HepG2 (cell line): Measurements from ENCODE around the gene NUP93. TPM values are rescaled to one million over a fixed set of nuclear protein-coding genes. Genes with fewer than 3 reads are reported as not detected.

Experiments
- BCL6 ChIP-seq: IDR thresholded peaks from 2 replicates; pipeline ENCODE4 v1.6.1; 2016; ENCODE audit warnings: missing genetic modification reagents, missing compliant biosample characterization
- DPF2 ChIP-seq: sonication (generic); formaldehyde crosslinking; IDR thresholded peaks from 2 replicates; pipeline ENCODE4 v1.4.0; 2020; ENCODE audit warnings: mild to moderate bottlenecking, low read depth, missing genetic modification reagents, borderline replicate concordance
- FOSL1 ChIP-seq: sonication (generic); formaldehyde crosslinking; IDR thresholded peaks from 2 replicates; pipeline ENCODE4 v1.9.0; 2021; ENCODE audit warnings: missing genetic modification reagents, borderline replicate concordance
- FOXM1 ChIP-seq: sonication (generic); formaldehyde crosslinking; IDR thresholded peaks from 2 replicates; pipeline ENCODE4 v1.5.0; 2020; ENCODE audit warnings: missing genetic modification reagents
- GFI1 ChIP-seq: sonication (generic); formaldehyde crosslinking; IDR thresholded peaks from 2 replicates; pipeline ENCODE4 v1.5.0; 2020; ENCODE audit warnings: missing genetic modification reagents, mild to moderate bottlenecking, borderline replicate concordance
- HOXA9 ChIP-seq: sonication (generic); formaldehyde crosslinking; IDR thresholded peaks from 2 replicates; pipeline ENCODE4 v1.8.1; 2022; ENCODE audit warnings: missing genetic modification reagents, mild to moderate bottlenecking, moderate library complexity, borderline replicate concordance
- MTF2 ChIP-seq: sonication (generic); formaldehyde crosslinking; IDR thresholded peaks from 2 replicates; pipeline ENCODE4 v1.5.0; 2020; ENCODE audit warnings: missing genetic modification reagents, borderline replicate concordance
- NAIF1 ChIP-seq: sonication (generic); formaldehyde crosslinking; IDR thresholded peaks from 2 replicates; pipeline ENCODE4 v1.5.0; 2020; ENCODE audit warnings: mild to moderate bottlenecking, missing genetic modification reagents, borderline replicate concordance
- RBM22 ChIP-seq: fragments of 200-400 bp; formaldehyde crosslinking; optimal IDR thresholded peaks from 2 replicates; pipeline ENCODE3; 2017; ENCODE audit warnings: mild to moderate bottlenecking, low read length, moderate library complexity
- RXRB ChIP-seq: IDR thresholded peaks from 2 replicates; pipeline ENCODE4 v1.6.1; 2016; ENCODE audit warnings: borderline replicate concordance, missing genetic modification reagents, missing compliant biosample characterization
- SAP130 ChIP-seq: IDR thresholded peaks from 2 replicates; pipeline ENCODE4 v1.6.1; 2016; ENCODE audit warnings: low read depth
- SUZ12 ChIP-seq: fragments of 150-350 bp; IDR thresholded peaks from 2 replicates; pipeline ENCODE4 v1.6.1; 2014; ENCODE audit warnings: low read depth, low read length
- TCF12 ChIP-seq, 2 experiments: fragments of 450-650 bp in 1 of 2; sonication (generic) in 1 of 2; formaldehyde crosslinking in 1 of 2; IDR thresholded peaks; 2 replicates each; pipeline versions ENCODE4 v1.6.1 to v1.8.0; 2017 to 2022; ENCODE audit warnings: antibody characterized with exemption in 1 of 2, mild to moderate bottlenecking in 1 of 2, missing genetic modification reagents in 1 of 2, moderate library complexity in 1 of 2
- TGIF2 ChIP-seq: IDR thresholded peaks from 2 replicates; pipeline ENCODE4 v1.6.1; 2016; ENCODE audit warnings: control low read depth, missing compliant biosample characterization
- TOPORS ChIP-seq: sonication (generic); formaldehyde crosslinking; IDR thresholded peaks from 2 replicates; pipeline ENCODE4 v1.8.0; 2023; ENCODE audit warnings: mild to moderate bottlenecking, missing genetic modification reagents
- ZBTB20 ChIP-seq: sonication (generic); formaldehyde crosslinking; IDR thresholded peaks from 2 replicates; pipeline ENCODE4 v1.8.1; 2023; ENCODE audit warnings: missing genetic modification reagents, low read depth, mild to moderate bottlenecking, borderline replicate concordance
- ZNF510 ChIP-seq: sonication (generic); formaldehyde crosslinking; IDR thresholded peaks from 2 replicates; pipeline ENCODE4 v1.4.0; 2020; ENCODE audit warnings: low read depth, mild to moderate bottlenecking, missing genetic modification reagents
- ZNF543 ChIP-seq: sonication (generic); formaldehyde crosslinking; IDR thresholded peaks from 2 replicates; pipeline ENCODE4 v1.4.0; 2020; ENCODE audit warnings: mild to moderate bottlenecking, missing genetic modification reagents
- ZNF703 ChIP-seq: sonication (generic); formaldehyde crosslinking; IDR thresholded peaks from 2 replicates; pipeline ENCODE4 v1.5.1; 2020; ENCODE audit warnings: missing genetic modification reagents, mild to moderate bottlenecking, moderate library complexity, borderline replicate concordance
- ZNF841 ChIP-seq: sonication (generic); formaldehyde crosslinking; IDR thresholded peaks from 2 replicates; pipeline ENCODE4 v1.8.1; 2023; ENCODE audit warnings: missing genetic modification reagents, borderline replicate concordance
- polyA plus RNA-seq, 8 experiments: library from polyadenylated mRNA; depleted of rRNA in 3 of 8; stranded (reverse) in 7 of 8; unstranded in 1 of 8; fragments of >200 nt; fragmentation: Illumina TruSeq in 4 of 8; extraction: Trizol in 4 of 8; gene quantifications; 2 replicates each; pipeline versions ENCODE4 v1.2.1 to v1.2.3, GENCODE V29; 2011 to 2016; ENCODE audit warnings: low read depth in 4 of 8, missing spikeins in 1 of 8, mixed read lengths in 1 of 8; ENCODE audit not compliant: insufficient read depth in 1 of 8
- total RNA-seq, 5 experiments: library from RNA; depleted of rRNA; stranded (reverse); fragments of >200 nt; fragmentation: Illumina TruSeq; extraction: Trizol; gene quantifications; 2 replicates each; pipeline ENCODE4 v1.2.3, GENCODE V29; 2016; ENCODE audit warnings: low read depth in 1 of 5
- TF ChIP-seq, protein P1 (sequence below): sonication (generic); formaldehyde crosslinking; IDR thresholded peaks from 2 replicates; pipeline ENCODE4 v1.8.0; 2023; ENCODE audit warnings: mild to moderate bottlenecking, missing genetic modification reagents
- TF ChIP-seq, protein P2 (sequence below): sonication (generic); formaldehyde crosslinking; IDR thresholded peaks from 2 replicates; pipeline ENCODE4 v1.5.1; 2020; ENCODE audit warnings: mild to moderate bottlenecking, missing genetic modification reagents, borderline replicate concordance
- TF ChIP-seq, protein P3 (sequence below): sonication (generic); formaldehyde crosslinking; IDR thresholded peaks from 2 replicates; pipeline ENCODE4 v1.5.0; 2020; ENCODE audit warnings: missing genetic modification reagents
- TF ChIP-seq, protein P4 (sequence below): sonication (generic); formaldehyde crosslinking; IDR thresholded peaks from 2 replicates; pipeline ENCODE4 v1.8.0; 2022; ENCODE audit warnings: missing genetic modification reagents, mild to moderate bottlenecking, borderline replicate concordance
- TF ChIP-seq, protein P5 (sequence below): sonication (generic); formaldehyde crosslinking; conservative IDR thresholded peaks from 2 replicates; pipeline ENCODE4 v1.8.1; 2023; ENCODE audit warnings: missing genetic modification reagents

Gene NUP93
- total and polyA plus RNA-seq, 2 of the 13 experiments (the other 11 are each of a cell fraction or from before 2014, with no cell fraction given), result 58.5 to 140 TPM

DNA sequence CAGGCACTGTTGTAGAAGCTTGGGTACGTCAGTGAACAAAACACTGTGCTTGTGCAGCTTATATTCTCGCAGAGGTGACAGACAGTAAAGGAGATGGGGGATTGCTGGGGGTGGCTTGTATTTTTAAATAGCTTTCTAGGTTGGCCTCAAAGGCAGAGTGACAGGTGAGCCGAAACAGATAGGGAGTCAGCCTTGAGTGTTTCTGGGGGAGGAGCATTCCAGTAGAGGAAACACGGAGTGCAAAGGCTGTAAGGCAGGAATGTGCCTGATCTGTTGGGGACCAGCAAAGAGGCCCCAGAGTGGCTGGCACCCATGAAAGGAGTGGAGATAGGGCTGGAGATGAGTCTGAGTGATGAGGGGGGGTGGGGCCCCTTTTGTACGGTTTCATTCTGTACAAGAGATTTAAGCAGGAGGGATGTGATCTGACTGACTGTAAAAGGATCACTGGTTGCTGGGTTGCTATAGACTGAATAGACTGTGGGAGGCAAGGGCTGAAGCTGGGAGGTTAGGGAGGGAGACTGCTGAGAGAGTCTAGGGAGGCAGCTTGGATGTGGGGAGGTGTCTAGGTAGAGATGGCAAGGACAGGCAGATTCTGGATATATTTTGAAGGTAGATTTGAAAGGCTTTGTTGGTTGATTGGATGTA is 15.2 kb downstream of the NUP93 start (continued):
- TF ChIP-seq ZNF543 (CRISPR knock-in tag) (no peak), ZBTB20 (CRISPR knock-in tag) (no peak), TCF12 (IDR thresholded peaks at IDR 0.05) (no peak), TCF12 (CRISPR knock-in tag; IDR thresholded peaks at IDR 0.05) (no peak), GFI1 (CRISPR knock-in tag) (no peak), TOPORS (CRISPR knock-in tag) (no peak), BCL6 (peak; percentile 39; the same call in 1 of the 2 replicates), DPF2 (CRISPR knock-in tag) (peak; percentile 59; the same call in 1 of the 2 replicates), SAP130 (CRISPR knock-in tag) (0 out of 2 replicates have a peak, but pooled peaks have one; percentile 24), ZNF841 (CRISPR knock-in tag) (no peak), FOSL1 (CRISPR knock-in tag) (no peak), HOXA9 (CRISPR knock-in tag) (no peak), FOXM1 (CRISPR knock-in tag) (no peak), SUZ12 (no peak), RBM22 (peak; percentile 24), MTF2 (no peak), ZNF703 (CRISPR knock-in tag) (no peak), NAIF1 (no peak), TGIF2 (CRISPR knock-in tag) (peak; percentile 52; the same call in 1 of the 2 replicates), RXRB (CRISPR knock-in tag) (no peak), ZNF510 (CRISPR knock-in tag) (no peak)
- TF ChIP-seq, protein P1, sequence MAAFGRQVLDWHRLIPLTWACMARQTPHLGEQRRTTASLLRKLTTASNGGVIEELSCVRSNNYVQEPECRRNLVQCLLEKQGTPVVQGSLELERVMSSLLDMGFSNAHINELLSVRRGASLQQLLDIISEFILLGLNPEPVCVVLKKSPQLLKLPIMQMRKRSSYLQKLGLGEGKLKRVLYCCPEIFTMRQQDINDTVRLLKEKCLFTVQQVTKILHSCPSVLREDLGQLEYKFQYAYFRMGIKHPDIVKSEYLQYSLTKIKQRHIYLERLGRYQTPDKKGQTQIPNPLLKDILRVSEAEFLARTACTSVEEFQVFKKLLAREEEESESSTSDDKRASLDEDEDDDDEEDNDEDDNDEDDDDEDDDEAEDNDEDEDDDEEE (CRISPR knock-in tag), result no peak
- TF ChIP-seq, protein P2, sequence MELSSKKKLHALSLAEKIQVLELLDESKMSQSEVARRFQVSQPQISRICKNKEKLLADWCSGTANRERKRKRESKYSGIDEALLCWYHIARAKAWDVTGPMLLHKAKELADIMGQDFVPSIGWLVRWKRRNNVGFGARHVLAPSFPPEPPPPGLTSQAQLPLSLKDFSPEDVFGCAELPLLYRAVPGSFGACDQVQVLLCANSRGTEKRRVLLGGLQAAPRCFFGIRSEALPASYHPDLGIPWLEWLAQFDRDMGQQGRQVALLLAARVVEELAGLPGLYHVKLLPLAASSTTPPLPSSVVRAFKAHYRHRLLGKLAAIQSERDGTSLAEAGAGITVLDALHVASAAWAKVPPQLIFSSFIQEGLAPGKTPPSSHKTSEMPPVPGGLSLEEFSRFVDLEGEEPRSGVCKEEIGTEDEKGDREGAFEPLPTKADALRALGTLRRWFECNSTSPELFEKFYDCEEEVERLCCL (CRISPR knock-in tag), result no peak
- TF ChIP-seq, protein P3, sequence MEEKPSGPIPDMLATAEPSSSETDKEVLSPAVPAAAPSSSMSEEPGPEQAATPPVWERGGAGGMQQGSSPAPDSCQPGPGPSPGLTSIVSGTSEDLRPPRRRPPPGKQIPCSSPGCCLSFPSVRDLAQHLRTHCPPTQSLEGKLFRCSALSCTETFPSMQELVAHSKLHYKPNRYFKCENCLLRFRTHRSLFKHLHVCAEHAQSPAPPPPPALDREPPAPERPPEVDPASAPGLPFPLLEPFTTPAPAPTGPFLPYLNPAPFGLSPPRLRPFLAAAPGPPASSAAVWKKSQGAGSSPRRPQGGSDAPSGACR (CRISPR knock-in tag), result no peak
- TF ChIP-seq, protein P4, sequence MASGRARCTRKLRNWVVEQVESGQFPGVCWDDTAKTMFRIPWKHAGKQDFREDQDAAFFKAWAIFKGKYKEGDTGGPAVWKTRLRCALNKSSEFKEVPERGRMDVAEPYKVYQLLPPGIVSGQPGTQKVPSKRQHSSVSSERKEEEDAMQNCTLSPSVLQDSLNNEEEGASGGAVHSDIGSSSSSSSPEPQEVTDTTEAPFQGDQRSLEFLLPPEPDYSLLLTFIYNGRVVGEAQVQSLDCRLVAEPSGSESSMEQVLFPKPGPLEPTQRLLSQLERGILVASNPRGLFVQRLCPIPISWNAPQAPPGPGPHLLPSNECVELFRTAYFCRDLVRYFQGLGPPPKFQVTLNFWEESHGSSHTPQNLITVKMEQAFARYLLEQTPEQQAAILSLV (CRISPR knock-in tag), result no peak
- TF ChIP-seq, protein P5, sequence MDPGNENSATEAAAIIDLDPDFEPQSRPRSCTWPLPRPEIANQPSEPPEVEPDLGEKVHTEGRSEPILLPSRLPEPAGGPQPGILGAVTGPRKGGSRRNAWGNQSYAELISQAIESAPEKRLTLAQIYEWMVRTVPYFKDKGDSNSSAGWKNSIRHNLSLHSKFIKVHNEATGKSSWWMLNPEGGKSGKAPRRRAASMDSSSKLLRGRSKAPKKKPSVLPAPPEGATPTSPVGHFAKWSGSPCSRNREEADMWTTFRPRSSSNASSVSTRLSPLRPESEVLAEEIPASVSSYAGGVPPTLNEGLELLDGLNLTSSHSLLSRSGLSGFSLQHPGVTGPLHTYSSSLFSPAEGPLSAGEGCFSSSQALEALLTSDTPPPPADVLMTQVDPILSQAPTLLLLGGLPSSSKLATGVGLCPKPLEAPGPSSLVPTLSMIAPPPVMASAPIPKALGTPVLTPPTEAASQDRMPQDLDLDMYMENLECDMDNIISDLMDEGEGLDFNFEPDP (CRISPR knock-in tag), result no peak
